HG03469 (cell line): ENCODE measurements around the gene MFF.
"Not testable (repeated sequence)": the region's sequence is repeated elsewhere in the genome, so short reads cannot be mapped to it uniquely, and the experiment has no call there.

Source experiments
- ATAC-seq: cut with Tn5 transposase; IDR thresholded peaks from one replicate; pipeline ENCODE4 v1.9.1; 2021; ENCODE audit warnings: mild to moderate bottlenecking, moderate library complexity, moderate number of reproducible peaks; ENCODE audit not compliant: unreplicated experiment

MFF gene

GRCh38 chr2:227376656-227377396 is 51.8 kb downstream of the MFF start:
- no peak for ATAC-seq

DNA sequence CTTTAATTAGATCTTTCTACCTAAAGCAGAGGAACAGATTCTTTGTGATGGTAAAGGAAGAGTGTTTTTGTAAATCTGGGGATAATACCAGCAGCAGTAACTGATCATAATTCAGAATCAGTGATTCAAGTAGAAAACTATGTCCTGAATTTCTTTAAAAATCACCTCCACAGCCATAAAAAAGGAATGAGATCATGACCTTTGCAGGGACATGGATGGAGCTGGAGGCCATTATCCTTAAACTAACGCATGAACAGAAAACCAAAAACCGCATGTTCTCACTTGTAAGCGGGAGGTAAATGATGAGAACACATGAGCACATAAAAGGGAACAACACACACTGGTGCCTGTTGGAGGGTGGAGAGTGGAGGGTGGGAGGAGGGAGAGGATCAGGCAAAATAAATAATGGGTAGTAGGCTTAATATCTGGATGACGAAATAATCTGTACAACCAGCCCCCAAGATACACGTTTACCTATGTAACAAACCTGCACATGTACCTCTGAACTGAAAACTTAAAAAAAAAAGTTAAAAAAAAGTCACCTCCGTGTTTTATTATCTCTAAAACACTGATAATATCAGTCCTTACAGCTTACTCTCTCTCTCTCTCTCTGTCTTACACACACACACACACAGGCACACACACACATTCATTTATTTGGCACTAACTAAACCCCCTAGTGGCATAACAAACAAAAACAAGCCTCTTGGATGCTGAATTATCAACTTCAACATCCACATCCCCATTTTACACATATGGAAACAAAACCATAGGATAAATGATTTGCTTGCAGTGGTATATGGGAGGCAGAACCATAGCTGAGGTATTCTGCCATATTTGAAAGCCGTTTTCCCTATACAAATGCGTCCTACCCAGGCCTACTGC is 52.7 kb downstream of the MFF start:
- no peak for ATAC-seq

- no peak for ATAC-seq
Measured at GRCh38 chr2:227378371-227378782, 53.3 kb downstream of the MFF start.

DNA sequence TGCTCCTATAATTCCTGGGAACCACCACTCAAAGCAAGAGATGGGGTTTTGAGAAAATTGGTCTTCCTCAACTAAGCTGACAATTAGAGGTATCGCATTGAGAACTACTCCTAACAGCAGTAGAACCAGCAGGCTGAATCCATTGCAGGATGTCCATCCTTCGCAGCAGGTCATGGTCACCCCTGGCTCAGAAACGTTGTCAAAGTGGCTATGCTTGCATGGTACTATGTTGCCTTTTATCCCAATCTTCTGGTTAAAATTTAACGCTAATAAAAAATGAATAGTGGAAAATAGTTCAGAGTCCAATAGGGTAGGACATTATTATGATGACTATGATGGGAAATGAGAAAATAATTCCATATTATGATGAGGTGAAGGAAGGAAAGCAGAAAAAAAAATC is 54.0 kb downstream of the MFF start, which contains the start of gene TM4SF20:
TM4SF20 (minus strand) TSS at position 212 of the 400 bp plus-strand sequence; CDS start at position 174, 38 bp downstream.
- no peak for ATAC-seq

- not testable (repeated sequence) for ATAC-seq
Measured at GRCh38 chr2:227382241-227382835, 57.3 kb downstream of the MFF start.

DNA sequence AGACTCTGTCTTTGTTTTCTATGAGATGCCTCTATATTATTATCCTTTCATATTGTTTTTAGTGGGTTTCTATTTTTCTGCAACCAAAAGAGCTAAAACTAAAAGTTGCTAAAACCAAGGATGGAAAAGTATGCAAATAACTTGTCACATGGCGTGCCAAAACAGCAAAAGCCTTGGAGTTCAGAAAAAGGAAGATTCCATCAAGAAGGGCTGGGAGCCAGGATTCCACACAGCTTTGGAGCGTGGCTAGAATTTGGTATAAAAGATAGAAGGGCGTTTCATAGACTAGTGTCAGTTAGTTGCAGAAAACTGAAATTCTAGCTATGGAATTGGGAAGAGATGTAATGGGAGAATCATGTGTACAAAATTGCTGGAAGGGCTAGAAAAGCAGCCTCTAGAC is 58.6 kb downstream of the MFF start:
- ATAC-seq: no peak

GRCh38 chr2:227386630-227387029 is 61.6 kb downstream of the MFF start:
- ATAC-seq: no peak

- not testable (repeated sequence) for ATAC-seq
Measured at GRCh38 chr2:227387583-227387982, 62.5 kb downstream of the MFF start, which contains the start of gene SCYGR1. TSS of gene SCYGR1 (minus strand) at chr2:227387949. CDS start at chr2:227387949, 0 bp downstream.

DNA sequence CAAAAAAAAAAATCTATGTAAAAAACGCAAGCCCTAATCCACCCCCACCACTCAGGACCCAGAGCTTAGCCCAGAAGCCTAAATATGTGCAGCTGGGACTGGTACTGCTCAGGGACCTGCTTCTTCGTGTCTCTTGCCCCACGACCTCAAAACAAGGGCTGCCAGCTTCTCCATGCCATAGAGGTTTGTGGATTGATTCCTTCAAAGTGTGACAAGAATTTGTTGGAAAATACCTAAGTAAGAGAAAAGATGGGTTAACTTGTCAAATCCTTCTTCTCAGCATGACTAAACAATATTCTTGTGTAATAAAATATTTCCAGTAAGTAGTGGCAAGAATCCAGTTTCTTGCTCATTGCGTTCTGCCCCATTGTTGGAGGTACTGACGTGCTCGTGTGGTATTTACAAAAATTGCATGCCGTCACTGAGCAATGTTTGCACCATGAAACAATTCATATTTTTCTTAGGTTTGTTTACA is 63.5 kb downstream of the MFF start:
- no peak for ATAC-seq

DNA sequence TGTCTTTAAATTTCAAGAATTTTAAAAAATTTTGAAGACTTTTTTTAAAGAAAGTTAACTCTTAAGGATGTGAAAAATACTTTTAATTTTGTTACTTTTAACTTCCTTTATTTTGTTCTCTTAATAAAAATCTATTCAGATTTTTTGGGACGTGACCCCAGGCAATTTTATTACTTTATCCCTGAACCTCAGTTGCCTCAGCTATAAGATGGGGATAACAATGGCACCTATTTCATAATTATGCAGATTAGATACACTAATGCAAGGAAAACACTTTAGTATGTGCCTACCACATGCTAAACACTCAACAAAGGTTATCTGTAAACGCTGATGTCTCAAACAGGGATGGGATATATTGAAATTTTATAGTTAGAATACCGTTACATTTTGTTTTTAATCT is 64.2 kb downstream of the MFF start:
- no peak for ATAC-seq

GRCh38 chr2:227389661-227390060 is 64.6 kb downstream of the MFF start:
- ATAC-seq: no peak

GRCh38 chr2:227390468-227391256 is 65.6 kb downstream of the MFF start:
- ATAC-seq: no peak

DNA sequence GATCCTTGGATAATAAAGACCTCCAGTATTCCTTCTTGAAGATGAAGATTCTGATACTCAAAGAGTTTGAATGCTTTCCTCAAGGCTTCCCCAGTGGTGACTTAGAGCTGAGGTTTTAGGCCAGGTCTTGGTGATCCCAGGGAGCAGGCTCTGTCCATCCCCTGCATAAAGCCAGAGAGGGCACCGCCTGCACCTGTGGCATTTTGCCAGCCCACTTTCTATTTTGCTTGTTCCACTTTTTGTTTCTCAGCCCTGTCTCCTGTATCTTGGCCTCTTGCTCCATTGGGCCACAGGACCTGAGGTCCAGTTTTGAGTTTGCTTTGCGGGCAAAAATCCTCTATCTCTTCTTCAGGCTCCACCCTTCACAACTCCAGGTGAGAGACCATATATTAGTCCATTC is 69.3 kb downstream of the MFF start:
- no peak for ATAC-seq

DNA sequence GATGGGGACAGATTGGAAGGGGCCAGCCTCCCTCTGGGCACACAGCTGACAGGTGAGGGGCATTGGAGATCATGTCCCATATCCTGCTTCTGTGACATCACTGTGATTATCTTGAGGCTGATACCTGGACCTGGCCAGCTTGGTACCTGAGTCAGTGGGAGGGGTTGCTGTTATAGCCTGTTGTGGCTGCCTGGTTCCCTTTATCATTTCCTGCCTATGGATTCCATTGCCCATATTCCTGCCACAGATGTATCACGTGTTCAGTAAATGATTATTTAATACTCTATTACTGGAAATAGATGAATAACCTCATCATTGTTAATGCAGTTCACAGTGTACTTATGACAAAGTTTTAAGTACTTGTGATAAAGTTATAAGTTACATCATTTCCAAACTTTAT is 70.5 kb downstream of the MFF start:
- no peak for ATAC-seq

- ATAC-seq: no peak
Measured at GRCh38 chr2:227397562-227397961, 72.5 kb downstream of the MFF start.

- no peak for ATAC-seq
Measured at GRCh38 chr2:227398684-227399670, 73.9 kb downstream of the MFF start.

GRCh38 chr2:227401550-227401949 is 76.5 kb downstream of the MFF start:
- ATAC-seq: no peak

- no peak for ATAC-seq
Measured at GRCh38 chr2:227402321-227402720, 77.3 kb downstream of the MFF start.

DNA sequence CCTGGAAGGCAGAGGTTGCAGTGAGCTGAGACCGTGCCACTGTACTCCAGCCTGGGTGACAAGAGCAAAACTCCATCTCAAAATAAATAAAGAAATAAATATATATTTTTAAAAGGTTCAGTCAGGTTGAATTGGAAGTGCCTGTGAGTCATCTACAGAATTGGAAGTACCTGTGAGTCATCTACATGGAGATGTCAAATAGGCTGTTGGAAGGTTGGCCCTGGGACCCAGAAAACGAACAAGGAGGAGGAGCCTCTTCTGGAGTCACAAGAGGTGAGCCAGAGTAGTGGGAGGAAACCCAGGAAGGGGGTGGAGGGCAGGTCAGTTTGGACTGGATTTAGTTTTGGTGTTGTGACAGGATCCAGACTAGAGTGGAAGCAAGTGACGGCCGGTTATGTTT is 77.9 kb downstream of the MFF start:
- no peak for ATAC-seq
